Liver (tissue), 9 donors: ENCODE results near the gene HES6. TPM values are rescaled to one million over a fixed set of nuclear protein-coding genes. Genes with fewer than 3 reads are reported as not detected.

Experiments
- DNase-seq: peaks from one replicate; pipeline ENCODE4 v3.0.0-alpha.2; 2017; ENCODE audit warnings: low spot score
- H3K27ac ChIP-seq, 2 donors: one replicate each; pipeline ENCODE4 v1.7.0; 2013; ENCODE audit warnings: inconsistent platforms in 2 of 2, low read length in 2 of 2, control low read depth in 1 of 2, low read depth in 1 of 2, mild to moderate bottlenecking in 1 of 2
- H3K27me3 ChIP-seq, 4 donors: one replicate each; pipeline versions ENCODE4 v1.6.1 to v1.7.0; 2013; ENCODE audit warnings: low read length in 3 of 4, inconsistent platforms in 1 of 4, mild to moderate bottlenecking in 1 of 4, moderate library complexity in 1 of 4; ENCODE audit not compliant: control insufficient read depth in 4 of 4, insufficient read depth in 4 of 4
- H3K36me3 ChIP-seq, 4 donors: one replicate each; pipeline versions ENCODE4 v1.6.1 to v1.7.0; 2013; ENCODE audit warnings: low read length in 3 of 4, mild to moderate bottlenecking in 3 of 4, low read depth in 1 of 4, moderate library complexity in 1 of 4; ENCODE audit not compliant: control insufficient read depth in 4 of 4, insufficient read depth in 3 of 4
- H3K4me1 ChIP-seq, 4 donors: one replicate each; pipeline versions ENCODE4 v1.6.1 to v1.7.0; 2013; ENCODE audit warnings: low read length in 3 of 4, mild to moderate bottlenecking in 3 of 4, moderate library complexity in 1 of 4; ENCODE audit not compliant: control insufficient read depth in 4 of 4, insufficient read depth in 4 of 4
- H3K4me3 ChIP-seq, 3 donors: one replicate each; pipeline versions ENCODE4 v1.6.1 to v1.7.0; 2013; ENCODE audit warnings: low read length in 3 of 3, control low read depth in 1 of 3, low read depth in 1 of 3, mild to moderate bottlenecking in 1 of 3
- H3K9ac ChIP-seq, 2 donors: one replicate each; pipeline ENCODE4 v1.7.0; 2013; ENCODE audit warnings: low read length in 2 of 2, mild to moderate bottlenecking in 2 of 2, moderate library complexity in 2 of 2, control low read depth in 1 of 2, low read depth in 1 of 2
- H3K9me3 ChIP-seq, 4 donors: one replicate each; pipeline versions ENCODE4 v1.6.1 to v1.7.0; 2013; ENCODE audit warnings: low read length in 3 of 4; ENCODE audit not compliant: control insufficient read depth in 4 of 4
- EGR1 ChIP-seq, 2 donors: IDR thresholded peaks; 2 replicates each; pipeline ENCODE4 v1.6.1; 2016 to 2018; ENCODE audit warnings: antibody characterized with exemption in 2 of 2, low read depth in 2 of 2
- FOXA1 ChIP-seq: IDR thresholded peaks from 2 replicates; pipeline ENCODE4 v1.6.1; 2016; ENCODE audit warnings: antibody characterized with exemption
- NR2F2 ChIP-seq: IDR thresholded peaks from 2 replicates; pipeline ENCODE4 v1.6.1; 2016; ENCODE audit warnings: antibody characterized with exemption
- WGBS: extraction: QIAGEN DNeasy Blood & Tissue Kit; methylation state at CpG from one replicate; pipeline ENCODE4 v1.1.7; 2013; 5-methylcytosine and 5-hydroxymethylcytosine counted together
- polyA plus RNA-seq, 2 donors: library from polyadenylated mRNA; stranded (reverse) in 1 of 2; unstranded in 1 of 2; fragments of 200-250 nt in 1 of 2; fragments of >200 nt in 1 of 2; fragmentation: Nextera tagmentation in 1 of 2; extraction: Ambion mirVana in 1 of 2; gene quantifications; one replicate each; pipeline versions ENCODE4 v1.2.1 to v1.2.3, GENCODE V29; 2013 to 2015
- total RNA-seq, 2 donors: library from RNA; depleted of rRNA; stranded (reverse); fragments of >200 nt; gene quantifications; one replicate each; pipeline ENCODE4 v1.2.3, GENCODE V29; 2014
- TF ChIP-seq, protein P1 (sequence below): IDR thresholded peaks from 2 replicates; pipeline ENCODE4 v1.6.1; 2016; ENCODE audit warnings: antibody characterized with exemption
- TF ChIP-seq, protein P2 (sequence below): IDR thresholded peaks from 2 replicates; pipeline ENCODE4 v1.6.1; 2016; ENCODE audit warnings: antibody characterized with exemption, mild to moderate bottlenecking
- TF ChIP-seq, protein P3 (sequence below): fragments of 150-350 bp; IDR thresholded peaks from 2 replicates; pipeline ENCODE4 v1.5.1; 2017; ENCODE audit warnings: improper control_type of control experiment, low read depth, low read length; ENCODE audit not compliant: missing input control
- donor health status: healthy.
- donor health status: healthy.
- donor health status: healthy.
- donor health status: healthy.
- donor health status: healthy.

The HES6 gene
- total and polyA plus RNA-seq, 4 donors = 1.7 to 13.2 (median 2.6) TPM

DNA sequence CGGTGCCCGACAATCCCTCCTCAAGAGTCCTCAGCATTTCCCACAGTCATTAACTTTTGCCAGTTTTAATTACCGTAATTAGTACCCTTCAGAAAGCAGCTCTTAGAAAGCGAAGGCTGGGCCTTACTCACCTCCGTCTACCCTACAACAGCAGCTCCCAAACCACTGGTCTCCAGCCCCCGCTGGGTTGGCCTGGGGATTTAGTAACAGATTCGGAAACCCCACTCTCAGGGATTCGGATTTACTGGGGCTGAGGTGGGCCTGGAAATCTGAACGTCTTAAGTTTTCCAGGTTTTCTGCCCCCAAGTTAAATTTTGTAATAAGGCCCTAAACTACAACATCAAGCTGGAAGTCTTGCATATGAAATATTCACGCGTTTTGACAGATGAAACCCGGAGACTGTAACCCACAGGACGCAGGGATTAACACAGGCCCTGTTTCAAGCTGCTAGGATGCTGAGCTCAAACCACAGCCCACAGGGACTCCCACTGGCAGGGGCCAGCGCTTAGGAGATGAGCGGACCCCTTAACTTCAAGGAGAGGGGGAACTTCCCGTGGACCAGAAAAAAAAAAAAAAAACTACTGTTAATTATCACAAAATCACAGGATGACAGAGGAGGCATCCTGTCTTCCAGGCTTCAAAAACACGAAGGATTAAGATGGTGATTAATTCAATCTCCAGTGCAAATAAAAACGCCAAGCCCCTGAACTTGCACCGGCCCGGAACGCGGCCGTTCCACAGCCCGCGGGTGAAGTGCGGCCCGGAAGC lies 37.3 kb downstream of the HES6 start (continued):
- TF ChIP-seq, protein P1, sequence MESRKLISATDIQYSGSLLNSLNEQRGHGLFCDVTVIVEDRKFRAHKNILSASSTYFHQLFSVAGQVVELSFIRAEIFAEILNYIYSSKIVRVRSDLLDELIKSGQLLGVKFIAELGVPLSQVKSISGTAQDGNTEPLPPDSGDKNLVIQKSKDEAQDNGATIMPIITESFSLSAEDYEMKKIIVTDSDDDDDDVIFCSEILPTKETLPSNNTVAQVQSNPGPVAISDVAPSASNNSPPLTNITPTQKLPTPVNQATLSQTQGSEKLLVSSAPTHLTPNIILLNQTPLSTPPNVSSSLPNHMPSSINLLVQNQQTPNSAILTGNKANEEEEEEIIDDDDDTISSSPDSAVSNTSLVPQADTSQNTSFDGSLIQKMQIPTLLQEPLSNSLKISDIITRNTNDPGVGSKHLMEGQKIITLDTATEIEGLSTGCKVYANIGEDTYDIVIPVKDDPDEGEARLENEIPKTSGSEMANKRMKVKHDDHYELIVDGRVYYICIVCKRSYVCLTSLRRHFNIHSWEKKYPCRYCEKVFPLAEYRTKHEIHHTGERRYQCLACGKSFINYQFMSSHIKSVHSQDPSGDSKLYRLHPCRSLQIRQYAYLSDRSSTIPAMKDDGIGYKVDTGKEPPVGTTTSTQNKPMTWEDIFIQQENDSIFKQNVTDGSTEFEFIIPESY = no peak
- TF ChIP-seq EGR1 (IDR thresholded peaks at IDR 0.05; ENCODE audit: low read depth in 2 of 2) = no peak

DNA sequence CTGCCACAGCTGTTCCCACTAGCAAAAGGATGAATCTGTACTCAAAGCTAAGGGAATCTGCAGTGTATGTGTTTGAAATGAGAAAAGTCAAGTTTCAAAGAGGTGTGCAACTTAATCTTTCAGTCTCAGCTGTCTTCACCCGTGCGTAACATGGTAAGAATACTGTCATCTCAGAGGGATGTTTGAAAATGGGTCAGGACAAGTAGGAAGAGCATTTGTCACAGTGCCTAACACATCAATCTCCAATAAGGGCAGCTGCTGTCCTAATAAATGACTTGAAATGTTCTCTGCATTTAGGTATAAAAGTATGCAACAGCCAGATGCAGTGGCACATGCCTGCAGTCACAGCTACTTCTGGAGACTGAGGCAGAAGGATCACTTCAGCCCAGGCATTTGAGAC lies 49.4 kb downstream of the HES6 start:
- Histone ChIP-seq H3K27me3 (no peaks in the 10 kb centered on the region), H3K4me3 (no peak overlapping the region), H3K27ac (no peak overlapping the region), H3K9me3 (no peaks in the 10 kb centered on the region), H3K36me3 (peaks cover 16 to 66% (median 48%) of the 10 kb centered on the region in 4 donors), H3K9ac (no peak overlapping the region), H3K4me1 (no peaks in the 10 kb centered on the region)
- WGBS = 96% methylated on average over 2 of the region's 2 CpGs
- DNase-seq = no peak
- TF ChIP-seq EGR1 (IDR thresholded peaks at IDR 0.05; ENCODE audit: low read depth in 2 of 2) = no peak
- no peak for TF ChIP-seq NR2F2
- TF ChIP-seq, protein P2, sequence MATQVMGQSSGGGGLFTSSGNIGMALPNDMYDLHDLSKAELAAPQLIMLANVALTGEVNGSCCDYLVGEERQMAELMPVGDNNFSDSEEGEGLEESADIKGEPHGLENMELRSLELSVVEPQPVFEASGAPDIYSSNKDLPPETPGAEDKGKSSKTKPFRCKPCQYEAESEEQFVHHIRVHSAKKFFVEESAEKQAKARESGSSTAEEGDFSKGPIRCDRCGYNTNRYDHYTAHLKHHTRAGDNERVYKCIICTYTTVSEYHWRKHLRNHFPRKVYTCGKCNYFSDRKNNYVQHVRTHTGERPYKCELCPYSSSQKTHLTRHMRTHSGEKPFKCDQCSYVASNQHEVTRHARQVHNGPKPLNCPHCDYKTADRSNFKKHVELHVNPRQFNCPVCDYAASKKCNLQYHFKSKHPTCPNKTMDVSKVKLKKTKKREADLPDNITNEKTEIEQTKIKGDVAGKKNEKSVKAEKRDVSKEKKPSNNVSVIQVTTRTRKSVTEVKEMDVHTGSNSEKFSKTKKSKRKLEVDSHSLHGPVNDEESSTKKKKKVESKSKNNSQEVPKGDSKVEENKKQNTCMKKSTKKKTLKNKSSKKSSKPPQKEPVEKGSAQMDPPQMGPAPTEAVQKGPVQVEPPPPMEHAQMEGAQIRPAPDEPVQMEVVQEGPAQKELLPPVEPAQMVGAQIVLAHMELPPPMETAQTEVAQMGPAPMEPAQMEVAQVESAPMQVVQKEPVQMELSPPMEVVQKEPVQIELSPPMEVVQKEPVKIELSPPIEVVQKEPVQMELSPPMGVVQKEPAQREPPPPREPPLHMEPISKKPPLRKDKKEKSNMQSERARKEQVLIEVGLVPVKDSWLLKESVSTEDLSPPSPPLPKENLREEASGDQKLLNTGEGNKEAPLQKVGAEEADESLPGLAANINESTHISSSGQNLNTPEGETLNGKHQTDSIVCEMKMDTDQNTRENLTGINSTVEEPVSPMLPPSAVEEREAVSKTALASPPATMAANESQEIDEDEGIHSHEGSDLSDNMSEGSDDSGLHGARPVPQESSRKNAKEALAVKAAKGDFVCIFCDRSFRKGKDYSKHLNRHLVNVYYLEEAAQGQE = no peak
- TF ChIP-seq, protein P3, sequence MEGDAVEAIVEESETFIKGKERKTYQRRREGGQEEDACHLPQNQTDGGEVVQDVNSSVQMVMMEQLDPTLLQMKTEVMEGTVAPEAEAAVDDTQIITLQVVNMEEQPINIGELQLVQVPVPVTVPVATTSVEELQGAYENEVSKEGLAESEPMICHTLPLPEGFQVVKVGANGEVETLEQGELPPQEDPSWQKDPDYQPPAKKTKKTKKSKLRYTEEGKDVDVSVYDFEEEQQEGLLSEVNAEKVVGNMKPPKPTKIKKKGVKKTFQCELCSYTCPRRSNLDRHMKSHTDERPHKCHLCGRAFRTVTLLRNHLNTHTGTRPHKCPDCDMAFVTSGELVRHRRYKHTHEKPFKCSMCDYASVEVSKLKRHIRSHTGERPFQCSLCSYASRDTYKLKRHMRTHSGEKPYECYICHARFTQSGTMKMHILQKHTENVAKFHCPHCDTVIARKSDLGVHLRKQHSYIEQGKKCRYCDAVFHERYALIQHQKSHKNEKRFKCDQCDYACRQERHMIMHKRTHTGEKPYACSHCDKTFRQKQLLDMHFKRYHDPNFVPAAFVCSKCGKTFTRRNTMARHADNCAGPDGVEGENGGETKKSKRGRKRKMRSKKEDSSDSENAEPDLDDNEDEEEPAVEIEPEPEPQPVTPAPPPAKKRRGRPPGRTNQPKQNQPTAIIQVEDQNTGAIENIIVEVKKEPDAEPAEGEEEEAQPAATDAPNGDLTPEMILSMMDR = no peak
- TF ChIP-seq FOXA1 = no peak

Other genes starting within 250 kb of the HES6 start
- gene SCLY, start 179.0 kb downstream of the HES6 start, total RNA-seq = 10 to 100 TPM; 23.5 to 39.2 TPM
- gene SCLY, start 179.0 kb downstream of the HES6 start, polyA plus RNA-seq = 10 to 100 TPM; 21.6 to 26.6 TPM
- under 1 TPM; 0.42 to 0.59 TPM for gene ESPNL, start 139.7 kb downstream of the HES6 start, total RNA-seq
- gene ESPNL, start 139.7 kb downstream of the HES6 start, polyA plus RNA-seq = under 1 TPM; 0.08 to 0.28 TPM
- under 1 TPM in 1 of 2 donors, not detected in 1; 0.08 TPM for gene KLHL30, start 101.4 kb downstream of the HES6 start, total RNA-seq
- under 1 TPM in 1 of 2 donors, not detected in 1; 0.05 TPM for gene KLHL30, start 101.4 kb downstream of the HES6 start, polyA plus RNA-seq
- gene ERFE, start 81.1 kb downstream of the HES6 start, total RNA-seq = 10 to 100 TPM in 1 of 2 donors, not detected in 1; 14.0 TPM
- under 1 TPM in 1 of 2 donors, not detected in 1; 0.17 TPM for gene ERFE, start 81.1 kb downstream of the HES6 start, polyA plus RNA-seq
- gene ILKAP, start 36.3 kb downstream of the HES6 start, total RNA-seq = 10 to 100 TPM; 19.2 to 21.1 TPM
- 10 to 100 TPM; 15.0 to 20.7 TPM for gene ILKAP, start 36.3 kb downstream of the HES6 start, polyA plus RNA-seq
- 10 to 100 TPM in 1 of 2 donors, 1 to 10 TPM in 1; 4.0 to 12.5 TPM for gene PER2, start 48.6 kb upstream of the HES6 start, total RNA-seq
- 1 to 10 TPM; 1.1 to 4.2 TPM for gene PER2, start 48.6 kb upstream of the HES6 start, polyA plus RNA-seq
- gene TRAF3IP1, start 80.5 kb upstream of the HES6 start, total RNA-seq = 1 to 10 TPM; 4.7 to 9.1 TPM
- gene TRAF3IP1, start 80.5 kb upstream of the HES6 start, polyA plus RNA-seq = 1 to 10 TPM; 4.0 to 4.4 TPM
- 10 to 100 TPM; 11.5 to 15.2 TPM for gene ASB1, start 186.9 kb upstream of the HES6 start, total RNA-seq
- 1 to 10 TPM; 6.1 to 9.4 TPM for gene ASB1, start 186.9 kb upstream of the HES6 start, polyA plus RNA-seq